Mucosa of rectum (tissue), 2 donors: ENCODE results near the gene SUSD4.

ENCODE experiments used
- H3K27ac ChIP-seq, 2 donors: one replicate each; pipeline ENCODE4 v1.7.0; 2013; ENCODE audit warnings: inconsistent platforms in 2 of 2, low read depth in 2 of 2, low read length in 2 of 2
- H3K27me3 ChIP-seq, 2 donors: one replicate each; pipeline ENCODE4 v1.7.0; 2013; ENCODE audit warnings: low read length in 2 of 2; ENCODE audit not compliant: control insufficient read depth in 2 of 2, insufficient read depth in 2 of 2
- H3K36me3 ChIP-seq, 2 donors: one replicate each; pipeline ENCODE4 v1.7.0; 2013; ENCODE audit warnings: low read length in 2 of 2; ENCODE audit not compliant: control insufficient read depth in 2 of 2, insufficient read depth in 2 of 2
- H3K4me1 ChIP-seq, 2 donors: one replicate each; pipeline ENCODE4 v1.7.0; 2013; ENCODE audit warnings: low read length in 2 of 2, mild to moderate bottlenecking in 1 of 2; ENCODE audit not compliant: control insufficient read depth in 2 of 2, insufficient read depth in 2 of 2
- H3K4me3 ChIP-seq, 2 donors: one replicate each; pipeline ENCODE4 v1.7.0; 2013; ENCODE audit warnings: low read length in 2 of 2
- H3K9ac ChIP-seq, 2 donors: one replicate each; pipeline ENCODE4 v1.7.0; 2013; ENCODE audit warnings: low read length in 2 of 2, low read depth in 1 of 2, mild to moderate bottlenecking in 1 of 2
- H3K9me3 ChIP-seq, 2 donors: one replicate each; pipeline ENCODE4 v1.7.0; 2013; ENCODE audit warnings: low read length in 2 of 2; ENCODE audit not compliant: control insufficient read depth in 2 of 2
- donor health status: healthy.
- donor health status: Normal muscosa, but diverticular disease.

Gene SUSD4

DNA sequence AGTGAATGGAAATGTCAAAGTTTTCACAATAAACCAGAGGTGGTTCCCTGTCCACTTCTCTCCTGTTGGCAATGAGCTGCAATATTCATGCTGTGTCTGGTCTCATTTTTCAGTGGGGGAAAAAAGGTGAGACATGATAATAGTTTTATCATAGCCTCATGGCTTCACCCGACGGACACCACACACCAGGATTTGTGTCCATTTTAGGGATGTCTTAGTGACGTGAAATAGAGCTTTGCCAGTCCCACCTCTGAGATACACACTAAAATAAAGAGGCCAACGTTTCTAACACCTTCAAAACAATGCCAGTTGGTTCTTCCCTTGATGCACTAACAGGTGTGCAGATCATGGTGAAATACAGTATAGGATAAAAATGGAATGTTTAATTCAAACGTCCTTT lies 129.4 kb downstream of the SUSD4 start:
- H3K9me3 ChIP-seq = no peaks in the 10 kb centered on the region
- no peak overlapping the region for H3K4me3 ChIP-seq
- no peaks in the 10 kb centered on the region for H3K27me3 ChIP-seq
- H3K9ac ChIP-seq = no peak overlapping the region
- H3K36me3 ChIP-seq = no peaks in the 10 kb centered on the region
- H3K27ac ChIP-seq = no peak overlapping the region
- no peaks in the 10 kb centered on the region for H3K4me1 ChIP-seq

DNA sequence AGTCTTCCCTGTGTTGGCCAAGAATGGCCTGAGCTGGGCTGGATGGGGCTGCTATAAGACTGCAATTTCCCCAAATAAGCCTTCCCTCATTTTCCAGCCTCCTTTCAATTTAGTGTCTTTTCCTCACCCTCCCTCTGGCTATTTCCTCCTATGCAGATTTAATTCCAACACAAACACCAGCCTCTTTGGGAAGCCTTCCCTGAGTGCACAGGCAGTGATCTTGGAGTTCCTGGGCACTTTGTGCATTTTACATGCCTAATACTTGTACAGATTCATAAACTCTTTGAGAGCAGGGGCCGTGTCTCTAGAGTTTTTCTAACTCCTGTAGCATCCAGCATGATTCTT lies 129.8 kb downstream of the SUSD4 start:
- Histone ChIP-seq H3K4me3 (no peak overlapping the region), H3K9me3 (no peaks in the 10 kb centered on the region), H3K27me3 (no peaks in the 10 kb centered on the region), H3K27ac (no peak overlapping the region), H3K36me3 (no peaks in the 10 kb centered on the region), H3K4me1 (no peaks in the 10 kb centered on the region), H3K9ac (no peak overlapping the region)

DNA sequence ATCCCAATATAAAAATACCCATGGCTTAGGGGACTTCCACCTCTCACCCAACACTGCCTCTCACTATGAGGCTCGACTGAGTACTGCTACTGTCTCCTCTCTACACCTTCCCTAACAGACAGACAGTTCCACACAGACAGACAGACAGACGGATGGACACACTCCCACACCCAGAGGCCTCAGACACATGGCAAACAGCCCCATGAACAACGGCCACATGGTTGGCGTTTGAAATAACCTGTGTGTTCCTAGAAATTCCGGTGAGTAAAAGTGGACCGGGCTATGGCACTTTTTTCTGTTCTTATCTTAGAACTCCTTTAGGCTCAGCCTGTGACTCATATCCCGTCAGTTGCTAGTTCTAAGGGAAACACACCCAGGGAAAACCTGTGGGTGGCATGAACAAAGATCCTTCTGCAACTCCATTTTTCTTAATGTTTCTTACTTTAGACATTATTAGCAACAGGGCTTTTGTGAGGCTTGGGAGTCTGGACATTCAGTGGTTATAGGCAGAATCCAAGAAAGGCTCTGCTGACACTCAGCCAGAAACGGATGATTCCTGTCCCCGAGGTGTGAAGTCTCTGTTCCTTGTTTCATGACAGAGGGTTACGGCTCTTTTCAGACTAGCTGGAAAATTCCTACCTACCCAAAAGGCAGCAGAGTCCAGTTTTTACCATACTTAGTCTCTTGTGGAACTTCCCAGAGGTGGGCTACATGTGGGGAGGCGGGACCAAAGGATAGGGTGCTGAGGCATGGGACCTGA lies 130.4 kb downstream of the SUSD4 start:
- Histone ChIP-seq H3K9me3 (no peaks in the 10 kb centered on the region), H3K4me3 (no peak overlapping the region), H3K27ac (no peak overlapping the region), H3K27me3 (no peaks in the 10 kb centered on the region), H3K9ac (no peak overlapping the region), H3K36me3 (no peaks in the 10 kb centered on the region), H3K4me1 (no peaks in the 10 kb centered on the region)

DNA sequence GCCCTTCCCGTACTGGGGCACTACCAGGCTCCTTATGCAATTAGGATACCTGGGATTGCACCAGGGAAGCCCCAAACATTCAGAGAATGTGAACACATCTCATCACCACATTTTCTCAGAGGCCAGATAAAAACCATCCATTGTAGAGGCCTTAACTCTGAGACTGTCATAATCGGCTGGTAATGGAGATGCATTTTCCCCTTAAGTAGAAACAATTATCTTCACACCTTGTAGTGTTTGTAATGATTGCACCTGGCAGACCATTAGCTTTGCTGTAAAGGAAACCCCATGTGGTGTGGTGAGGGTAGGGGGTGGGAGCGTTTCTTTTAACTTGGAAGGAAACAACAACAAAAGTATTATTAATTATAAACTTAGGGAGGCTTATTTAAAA lies 131.0 kb downstream of the SUSD4 start:
- H3K9ac ChIP-seq = no peak overlapping the region
- no peak overlapping the region for H3K4me3 ChIP-seq
- H3K4me1 ChIP-seq = no peaks in the 10 kb centered on the region
- no peak overlapping the region for H3K27ac ChIP-seq
- no peaks in the 10 kb centered on the region for H3K36me3 ChIP-seq
- no peaks in the 10 kb centered on the region for H3K9me3 ChIP-seq
- H3K27me3 ChIP-seq = no peaks in the 10 kb centered on the region

DNA sequence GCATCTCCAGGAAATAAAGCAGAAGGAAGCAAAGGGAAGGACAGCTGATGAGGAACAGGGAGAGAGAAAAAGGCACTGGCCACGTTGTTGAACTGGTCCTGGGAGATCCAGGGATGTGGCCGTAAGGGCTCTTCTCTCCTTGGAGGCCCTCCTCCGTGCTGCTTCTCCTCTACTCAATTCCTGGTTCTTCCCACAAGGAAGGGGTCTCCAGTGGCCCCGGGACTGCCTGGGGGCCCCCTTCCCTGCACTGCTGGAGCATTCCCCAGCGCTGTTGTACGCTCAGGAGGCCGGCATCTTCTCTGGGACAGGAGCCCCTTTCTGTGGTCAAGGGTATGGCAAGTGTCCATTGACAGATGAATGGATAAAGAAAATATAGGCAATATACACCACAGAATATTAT lies 132.4 kb downstream of the SUSD4 start:
- no peak overlapping the region for H3K27ac ChIP-seq
- no peaks in the 10 kb centered on the region for H3K4me1 ChIP-seq
- no peak overlapping the region for H3K4me3 ChIP-seq
- H3K27me3 ChIP-seq = no peaks in the 10 kb centered on the region
- H3K9ac ChIP-seq = no peak overlapping the region
- no peaks in the 10 kb centered on the region for H3K36me3 ChIP-seq
- H3K9me3 ChIP-seq = no peaks in the 10 kb centered on the region

DNA sequence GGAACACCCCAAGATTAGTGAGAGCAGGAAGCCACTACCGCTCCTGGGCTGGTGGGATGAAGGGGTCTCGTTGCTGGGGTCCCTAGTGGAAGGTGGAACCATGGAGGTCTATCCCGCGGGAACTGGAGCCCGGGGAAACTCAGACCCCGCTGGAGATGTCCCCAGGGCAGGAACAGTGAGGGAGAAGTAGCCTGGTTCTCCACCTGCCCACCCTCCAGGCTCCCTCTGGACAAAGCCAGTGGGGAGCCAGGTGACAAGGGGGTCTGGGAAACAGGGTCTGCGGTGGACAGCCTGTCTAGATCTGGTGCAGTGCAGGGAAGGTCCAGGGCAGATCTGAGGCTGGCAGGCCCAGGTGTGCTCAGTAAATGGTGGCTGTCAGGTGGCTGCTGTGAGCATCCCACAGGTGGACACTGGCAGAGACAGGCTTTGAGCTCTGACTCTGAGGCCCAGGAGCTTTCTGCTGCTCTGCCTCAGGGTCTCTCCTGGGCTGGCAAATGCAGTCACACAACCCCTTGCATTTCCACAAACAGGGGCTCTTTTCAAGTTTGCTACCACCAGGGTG lies 132.9 kb downstream of the SUSD4 start:
- Histone ChIP-seq H3K9me3 (no peaks in the 10 kb centered on the region), H3K4me1 (no peaks in the 10 kb centered on the region), H3K36me3 (no peaks in the 10 kb centered on the region), H3K4me3 (no peak overlapping the region), H3K27ac (no peak overlapping the region), H3K27me3 (no peaks in the 10 kb centered on the region), H3K9ac (no peak overlapping the region)

DNA sequence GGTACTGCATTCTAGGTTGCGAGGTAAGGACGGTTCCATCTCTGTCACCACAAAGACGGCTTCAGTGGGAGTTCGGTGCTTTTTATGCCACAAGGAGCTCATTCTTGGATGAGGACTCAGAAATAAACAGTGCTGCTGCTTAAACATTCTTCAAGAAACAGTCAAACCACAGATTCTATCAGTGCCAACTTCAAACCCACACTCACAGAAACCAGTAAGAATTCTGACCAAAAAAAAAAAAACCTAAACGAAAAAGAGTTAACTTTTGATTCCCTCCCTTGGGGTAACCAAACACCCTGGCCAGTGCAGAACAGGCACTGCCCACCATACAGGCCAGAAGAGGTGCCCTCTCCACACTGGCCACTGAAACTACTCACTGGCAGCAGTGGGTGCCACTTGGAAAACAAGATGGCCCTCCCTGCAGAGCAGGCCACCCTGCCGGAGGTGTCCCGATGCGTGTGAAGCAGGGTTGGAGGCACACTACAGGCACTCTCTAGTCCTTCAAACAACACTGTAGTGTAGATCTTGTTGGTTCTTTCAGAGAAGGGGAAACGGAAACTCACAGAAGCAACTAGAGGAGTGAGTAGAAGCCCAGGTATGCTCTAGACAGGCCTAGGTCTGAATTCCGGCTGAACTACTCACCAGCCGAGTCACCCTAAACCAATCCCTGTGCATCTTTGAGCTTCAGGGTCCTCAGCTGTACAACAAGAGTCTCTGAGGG lies 133.7 kb downstream of the SUSD4 start:
- Histone ChIP-seq H3K27ac (no peak overlapping the region), H3K27me3 (no peaks in the 10 kb centered on the region), H3K4me1 (no peaks in the 10 kb centered on the region), H3K9me3 (no peaks in the 10 kb centered on the region), H3K36me3 (no peaks in the 10 kb centered on the region), H3K9ac (no peak overlapping the region), H3K4me3 (no peak overlapping the region)

DNA sequence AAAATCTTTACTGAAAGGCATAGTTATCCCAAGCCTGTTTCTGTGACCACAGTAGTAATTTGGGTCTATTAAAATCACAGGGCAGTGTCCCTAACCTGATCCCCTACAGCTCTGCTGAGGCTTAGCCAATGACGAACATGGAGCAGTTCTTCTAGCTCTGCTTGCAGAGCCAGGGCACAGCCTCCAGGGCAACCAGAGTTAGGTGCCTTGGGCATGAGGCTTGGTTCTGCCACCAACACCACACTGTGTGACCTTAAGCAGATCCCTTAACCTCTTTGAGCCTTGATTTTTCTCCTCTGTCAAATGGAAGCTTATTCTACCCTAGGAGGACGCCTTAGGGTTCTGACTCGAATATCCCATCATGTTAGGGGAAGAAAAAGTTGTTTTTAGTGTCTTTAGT lies 134.2 kb downstream of the SUSD4 start:
- no peaks in the 10 kb centered on the region for H3K4me1 ChIP-seq
- no peak overlapping the region for H3K9ac ChIP-seq
- H3K27me3 ChIP-seq = no peaks in the 10 kb centered on the region
- no peaks in the 10 kb centered on the region for H3K9me3 ChIP-seq
- H3K4me3 ChIP-seq = no peak overlapping the region
- no peaks in the 10 kb centered on the region for H3K36me3 ChIP-seq
- no peak overlapping the region for H3K27ac ChIP-seq

DNA sequence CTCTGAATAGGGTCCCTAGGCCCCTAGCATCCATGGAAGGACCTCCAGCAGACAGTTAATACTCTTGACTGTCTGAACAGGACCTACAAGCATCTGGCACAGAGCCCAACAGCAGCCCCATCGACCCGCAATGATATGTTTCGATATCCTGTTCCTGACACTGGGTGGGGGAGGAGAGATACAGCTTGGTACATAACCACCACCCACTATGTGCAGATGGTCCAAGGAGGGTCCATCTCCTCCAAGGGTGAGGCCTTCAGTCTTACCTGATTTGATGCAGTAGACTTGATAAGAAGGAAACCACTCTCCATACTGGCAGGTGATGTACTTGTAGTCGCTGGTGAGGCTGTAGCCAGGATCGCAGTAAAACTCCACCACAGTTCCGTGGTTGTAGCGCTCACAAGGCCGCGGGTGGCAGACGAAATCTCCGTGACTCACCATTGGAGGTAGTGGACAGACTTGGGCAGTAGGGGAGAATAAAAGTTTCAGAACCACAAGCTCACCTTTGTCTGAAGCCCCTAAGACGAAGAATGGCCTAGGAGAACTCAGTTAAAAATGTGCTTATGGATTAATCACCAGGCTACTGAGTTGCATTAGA lies 134.9 kb downstream of the SUSD4 start:
- no peaks in the 10 kb centered on the region for H3K4me1 ChIP-seq
- no peaks in the 10 kb centered on the region for H3K36me3 ChIP-seq
- no peak overlapping the region for H3K27ac ChIP-seq
- H3K9me3 ChIP-seq = no peaks in the 10 kb centered on the region
- H3K27me3 ChIP-seq = no peaks in the 10 kb centered on the region
- H3K9ac ChIP-seq = no peak overlapping the region
- no peak overlapping the region for H3K4me3 ChIP-seq

DNA sequence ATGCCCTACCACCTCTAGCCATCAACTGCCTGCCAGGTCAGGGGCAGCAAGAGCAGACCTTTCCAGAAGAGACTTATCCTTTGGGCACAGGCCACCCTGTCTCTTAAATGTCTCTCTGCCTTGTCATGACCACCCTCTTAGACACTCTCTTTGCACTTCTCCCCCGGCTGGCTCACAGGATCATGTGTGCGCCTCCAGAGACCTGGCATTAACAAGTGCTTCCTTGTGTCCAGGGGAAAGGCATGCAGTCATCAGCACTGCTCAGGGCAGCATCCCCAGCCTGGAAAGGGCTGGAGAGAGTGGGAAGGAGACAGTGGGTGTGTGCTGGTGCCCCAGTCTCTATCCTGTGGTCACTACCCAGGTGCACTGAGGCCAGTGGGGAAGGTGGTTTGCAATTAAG lies 135.8 kb downstream of the SUSD4 start:
- Histone ChIP-seq H3K27ac (no peak overlapping the region), H3K9me3 (no peaks in the 10 kb centered on the region), H3K9ac (no peak overlapping the region), H3K4me1 (no peaks in the 10 kb centered on the region), H3K27me3 (no peaks in the 10 kb centered on the region), H3K4me3 (no peak overlapping the region), H3K36me3 (no peaks in the 10 kb centered on the region)
